CD4-positive, alpha-beta T cell treated with Interferon gamma for 1 hour (primary cell): Measurements from ENCODE around the gene RAB5B.
"Not testable (repeated sequence)": the region's sequence is repeated elsewhere in the genome, so short reads cannot be mapped to it uniquely, and the experiment has no call there.

Source experiments
- DNase-seq: peaks from one replicate; pipeline ENCODE4 v3.0.0-alpha.2; 2020

RAB5B gene

DNA sequence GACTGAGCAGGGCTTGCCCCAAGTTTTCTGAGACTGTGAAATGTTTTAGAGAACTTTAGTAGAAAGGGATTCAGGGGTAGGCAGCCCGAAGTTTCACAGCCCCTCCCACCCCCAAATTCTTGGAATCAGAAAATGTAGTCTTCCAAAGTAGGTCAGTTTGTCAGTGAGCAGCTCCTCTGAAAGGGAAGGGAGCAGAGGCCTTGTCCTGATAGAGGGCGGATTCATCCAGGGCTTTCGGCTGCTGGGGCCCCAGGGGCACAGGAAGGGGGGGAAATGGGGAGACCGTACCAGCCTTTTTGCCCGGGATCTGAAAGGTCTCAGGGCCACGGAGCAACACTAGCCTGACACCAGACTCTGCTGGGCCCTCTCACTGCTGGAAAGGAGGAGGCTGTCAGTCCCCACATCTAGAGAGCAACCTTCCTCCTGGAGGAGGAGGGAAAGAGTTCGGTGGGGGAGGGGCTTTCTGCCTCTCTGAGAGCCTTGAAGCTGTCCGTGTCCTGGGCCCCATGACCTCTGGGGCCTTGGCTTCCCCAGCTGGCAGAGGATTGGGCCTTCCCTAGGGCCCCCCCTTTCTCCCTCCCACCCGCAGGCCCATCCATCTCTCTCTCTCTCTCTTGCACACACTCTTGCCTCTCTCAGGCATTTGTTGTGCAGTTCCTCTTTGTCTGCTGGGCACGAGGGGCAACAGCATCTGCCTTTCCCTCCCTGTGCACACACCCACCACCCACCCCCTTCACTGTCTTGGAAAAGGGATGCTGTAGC, 46.7 kb downstream of the RAB5B start, which contains the start of gene IKZF4:
Gene IKZF4, plus strand, starts transcription at position 621 of the 762 bp plus-strand sequence. CDS start 451 bp downstream, outside the sequence.
- DNase-seq, result peak; percentile 48

DNA sequence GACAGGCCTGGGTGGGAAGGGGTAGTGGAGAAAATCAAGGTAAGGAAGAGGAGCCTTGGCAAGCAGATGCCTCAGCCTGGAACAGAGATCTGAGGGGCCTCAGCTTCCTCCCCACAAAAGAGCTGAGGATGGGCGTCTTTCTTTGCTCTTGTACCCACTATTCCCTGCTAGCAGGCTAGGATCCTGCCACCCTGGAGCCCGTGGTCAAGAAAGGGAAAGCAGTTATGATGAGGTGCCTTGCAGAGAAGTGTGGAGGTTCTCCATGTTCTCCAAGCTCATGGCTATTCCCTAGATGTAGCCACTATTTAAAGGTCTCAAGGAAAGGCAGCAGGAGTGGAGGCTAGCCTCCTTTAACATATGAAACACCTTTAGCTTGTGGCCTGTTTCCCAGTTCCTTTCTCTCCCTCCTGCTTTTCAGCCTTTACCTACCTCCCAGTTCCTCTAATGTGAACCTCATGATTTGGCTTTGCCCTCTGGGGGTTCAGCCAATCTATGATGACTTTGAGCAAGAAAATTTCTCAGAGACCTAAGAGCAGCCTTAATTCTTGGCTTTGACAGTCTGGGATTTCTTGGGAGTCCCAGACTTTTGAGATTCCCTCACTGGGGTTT, 48.1 kb downstream of the RAB5B start:
- DNase-seq, result no peak

DNA sequence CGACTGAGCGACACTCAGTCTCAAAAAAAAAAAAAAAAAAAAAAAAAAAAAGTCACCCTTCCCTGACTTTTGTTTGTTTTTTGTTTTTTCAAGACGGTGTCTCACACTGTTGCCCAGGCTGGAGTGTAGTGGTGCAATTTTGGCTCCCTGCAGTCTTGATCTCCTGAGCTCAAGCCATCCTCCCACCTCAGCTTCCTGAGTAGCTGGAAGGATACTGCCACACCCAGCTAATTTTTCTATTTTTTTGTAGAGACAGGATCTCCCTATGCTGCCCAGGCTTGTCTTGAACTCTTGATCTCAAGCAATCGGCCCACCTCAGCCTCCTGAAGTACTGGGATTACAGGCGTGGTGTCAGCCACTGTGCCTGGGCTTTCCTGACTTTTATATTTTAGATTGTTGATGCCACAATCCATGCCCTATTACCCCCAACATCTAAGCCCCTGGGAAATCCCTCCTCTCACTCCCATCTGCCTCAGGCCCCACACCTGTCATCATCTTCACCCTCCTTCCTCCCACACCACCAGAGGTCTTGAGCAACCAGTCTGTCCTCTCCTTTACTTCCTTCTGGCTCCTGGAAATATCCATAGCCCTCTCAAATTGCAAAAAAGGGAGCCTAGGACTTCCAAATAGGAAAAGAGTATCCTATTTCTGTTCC, 54.8 kb downstream of the RAB5B start:
- no peak for DNase-seq

DNA sequence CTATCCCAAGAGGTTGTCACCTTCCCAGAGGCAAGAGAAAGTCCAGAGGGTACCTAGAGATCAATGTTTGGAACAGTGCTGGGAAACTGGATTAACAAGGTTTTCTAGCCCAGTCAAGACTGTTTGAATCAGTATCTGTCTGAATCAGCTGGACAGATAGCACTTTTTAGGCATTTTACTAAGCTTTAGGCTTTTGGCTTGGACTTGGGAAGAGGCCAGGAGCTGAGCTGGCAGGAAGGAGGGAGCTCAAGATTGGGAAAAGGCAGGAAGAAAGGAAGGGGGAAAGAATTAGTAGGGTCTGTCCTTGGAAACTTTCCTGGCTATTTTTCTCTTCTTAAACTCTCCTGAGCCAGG, 55.3 kb downstream of the RAB5B start:
- no peak for DNase-seq

DNA sequence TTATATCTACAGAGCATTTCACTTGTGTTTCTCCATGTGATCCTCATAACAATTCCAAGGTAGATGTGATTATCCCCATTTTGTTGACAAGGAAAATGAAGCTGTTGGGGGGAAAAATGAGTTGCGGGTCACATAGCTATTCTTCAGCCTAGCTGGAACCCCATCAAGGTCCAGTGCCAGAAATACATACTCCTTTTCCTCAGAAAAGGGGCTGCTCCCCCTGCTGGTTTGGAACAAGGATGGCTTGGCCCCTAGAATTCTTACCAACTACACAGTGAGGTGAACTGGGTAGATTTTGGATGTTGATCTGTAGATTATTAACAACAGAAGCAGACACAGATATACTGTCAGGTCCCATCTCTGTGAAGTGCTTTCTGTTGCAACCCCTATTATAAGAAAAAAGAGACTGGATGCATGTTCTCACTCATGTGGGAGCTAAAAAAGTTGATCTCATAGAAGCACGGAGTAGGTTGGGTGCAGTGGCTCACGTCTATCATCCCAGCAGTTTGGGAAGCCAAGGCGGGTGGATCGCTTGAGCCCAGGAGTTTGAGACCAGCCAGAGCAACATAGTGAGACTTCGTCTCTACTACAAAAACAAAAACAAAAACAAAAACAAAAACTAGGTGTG, 55.9 kb downstream of the RAB5B start:
- peak; percentile 38 for DNase-seq

DNA sequence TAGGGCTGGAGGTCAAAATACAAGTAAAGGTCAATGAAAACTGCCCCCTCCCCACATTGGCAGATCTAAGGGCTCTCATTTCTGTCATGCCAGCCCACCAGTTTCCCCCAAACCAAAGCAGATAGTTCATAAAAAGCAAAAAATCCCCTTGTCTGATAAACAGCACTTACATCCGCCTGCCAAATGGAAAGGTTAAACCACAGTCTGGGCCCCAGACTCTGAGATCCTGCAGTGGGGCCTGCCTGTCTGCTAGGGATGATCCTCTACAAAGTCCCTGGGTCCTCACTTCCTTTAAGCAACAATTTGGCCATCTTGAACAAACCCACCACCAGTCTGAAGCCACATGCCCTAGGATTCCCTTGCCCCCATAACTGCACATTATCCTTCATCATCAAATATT, 58.1 kb downstream of the RAB5B start:
- DNase-seq, result no peak

DNA sequence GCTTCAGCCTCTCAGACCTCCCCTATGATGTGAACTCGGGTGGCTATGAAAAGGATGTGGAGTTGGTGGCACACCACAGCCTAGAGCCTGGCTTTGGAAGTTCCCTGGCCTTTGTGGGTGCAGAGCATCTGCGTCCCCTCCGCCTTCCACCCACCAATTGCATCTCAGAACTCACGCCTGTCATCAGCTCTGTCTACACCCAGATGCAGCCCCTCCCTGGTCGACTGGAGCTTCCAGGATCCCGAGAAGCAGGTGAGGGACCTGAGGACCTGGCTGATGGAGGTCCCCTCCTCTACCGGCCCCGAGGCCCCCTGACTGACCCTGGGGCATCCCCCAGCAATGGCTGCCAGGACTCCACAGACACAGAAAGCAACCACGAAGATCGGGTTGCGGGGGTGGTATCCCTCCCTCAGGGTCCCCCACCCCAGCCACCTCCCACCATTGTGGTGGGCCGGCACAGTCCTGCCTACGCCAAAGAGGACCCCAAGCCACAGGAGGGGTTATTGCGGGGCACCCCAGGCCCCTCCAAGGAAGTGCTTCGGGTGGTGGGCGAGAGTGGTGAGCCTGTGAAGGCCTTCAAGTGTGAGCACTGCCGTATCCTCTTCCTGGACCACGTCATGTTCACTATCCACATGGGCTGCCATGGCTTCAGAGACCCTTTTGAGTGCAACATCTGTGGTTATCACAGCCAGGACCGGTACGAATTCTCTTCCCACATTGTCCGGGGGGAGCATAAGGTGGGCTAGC, 60.9 kb downstream of the RAB5B start:
- peak; percentile 12 for DNase-seq

DNA sequence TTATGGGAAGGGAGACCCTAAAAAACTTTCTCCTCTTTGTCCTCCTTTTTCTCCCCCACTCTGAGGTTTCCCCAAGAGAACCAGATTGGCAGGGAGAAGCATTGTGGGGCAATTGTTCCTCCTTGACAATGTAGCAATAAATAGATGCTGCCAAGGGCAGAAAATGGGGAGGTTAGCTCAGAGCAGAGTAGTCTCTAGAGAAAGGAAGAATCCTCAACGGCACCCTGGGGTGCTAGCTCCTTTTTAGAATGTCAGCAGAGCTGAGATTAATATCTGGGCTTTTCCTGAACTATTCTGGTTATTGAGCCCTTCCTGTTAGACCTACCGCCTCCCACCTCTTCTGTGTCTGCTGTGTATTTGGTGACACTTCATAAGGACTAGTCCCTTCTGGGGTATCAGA, 63.3 kb downstream of the RAB5B start:
- DNase-seq, result no peak

DNA sequence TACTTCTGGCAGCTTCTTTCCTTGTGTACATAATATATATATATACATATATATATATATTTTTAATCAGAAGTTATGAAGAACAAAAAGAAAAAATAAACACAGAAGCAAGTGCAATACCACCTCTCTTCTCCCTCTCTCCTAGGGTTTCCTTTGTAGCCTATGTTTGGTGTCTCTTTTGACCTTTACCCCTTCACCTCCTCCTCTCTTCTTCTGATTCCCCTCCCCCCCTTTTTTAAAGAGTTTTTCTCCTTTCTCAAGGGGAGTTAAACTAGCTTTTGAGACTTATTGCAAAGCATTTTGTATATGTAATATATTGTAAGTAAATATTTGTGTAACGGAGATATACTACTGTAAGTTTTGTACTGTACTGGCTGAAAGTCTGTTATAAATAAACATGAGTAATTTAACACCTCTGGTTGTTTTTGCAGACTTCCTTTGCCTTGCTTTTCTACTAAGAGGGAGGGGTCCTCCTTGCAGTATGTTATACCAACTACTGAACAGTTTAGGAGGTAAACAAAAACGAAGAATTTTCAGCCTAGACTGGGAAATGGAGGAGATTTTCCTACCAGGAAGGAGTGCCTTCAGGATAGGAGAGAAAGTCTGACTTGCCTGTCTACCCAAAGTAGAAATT, 64.3 kb downstream of the RAB5B start:
- no peak for DNase-seq

DNA sequence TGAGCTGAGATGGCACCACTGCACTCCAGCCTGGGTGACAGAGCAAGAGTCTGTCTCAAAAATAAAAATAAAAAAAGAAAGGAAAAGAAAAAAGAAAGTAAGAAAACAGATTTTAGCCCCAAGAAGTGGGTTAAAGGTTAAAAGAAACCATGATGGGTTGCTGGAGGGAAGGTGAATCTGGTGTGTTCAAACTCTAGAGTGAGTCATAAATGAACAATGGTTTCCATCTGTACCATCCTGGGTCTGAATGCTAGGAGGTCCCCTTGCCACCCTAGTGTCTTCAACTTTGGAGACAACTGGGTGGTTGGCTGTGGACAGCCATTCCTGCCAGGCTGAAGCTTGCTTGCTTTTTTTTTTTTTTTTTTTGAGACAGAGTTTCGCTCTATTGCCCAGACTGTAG, 66.3 kb downstream of the RAB5B start:
- DNase-seq, result no peak

DNA sequence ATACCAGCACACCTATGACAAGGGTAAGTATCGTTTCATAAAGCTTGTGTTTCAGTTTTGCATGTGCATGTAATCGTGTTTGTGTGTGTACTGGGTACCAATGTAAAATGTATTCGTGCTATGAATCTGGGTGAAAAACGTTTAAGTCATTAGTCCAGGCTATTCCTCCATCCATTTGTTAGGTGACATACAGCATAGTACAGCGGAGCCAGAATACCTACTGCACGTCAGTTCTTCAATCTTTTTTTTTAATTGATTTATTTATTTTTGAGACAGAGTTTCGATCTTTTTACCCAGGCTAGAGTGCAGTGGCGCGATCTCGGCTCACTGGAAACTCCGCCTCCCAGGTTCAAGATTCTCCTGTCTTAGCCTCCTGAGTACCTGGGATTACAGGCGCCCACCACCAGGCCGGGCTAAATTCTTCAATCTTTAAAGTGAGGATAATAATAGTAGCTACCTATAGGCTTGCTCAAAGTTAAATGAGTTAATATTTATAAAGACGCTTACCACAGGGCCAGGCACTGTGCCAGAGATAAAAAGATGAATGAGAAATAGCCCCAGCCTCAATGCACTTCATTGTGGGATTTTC, 67.2 kb downstream of the RAB5B start:
- no peak for DNase-seq

DNA sequence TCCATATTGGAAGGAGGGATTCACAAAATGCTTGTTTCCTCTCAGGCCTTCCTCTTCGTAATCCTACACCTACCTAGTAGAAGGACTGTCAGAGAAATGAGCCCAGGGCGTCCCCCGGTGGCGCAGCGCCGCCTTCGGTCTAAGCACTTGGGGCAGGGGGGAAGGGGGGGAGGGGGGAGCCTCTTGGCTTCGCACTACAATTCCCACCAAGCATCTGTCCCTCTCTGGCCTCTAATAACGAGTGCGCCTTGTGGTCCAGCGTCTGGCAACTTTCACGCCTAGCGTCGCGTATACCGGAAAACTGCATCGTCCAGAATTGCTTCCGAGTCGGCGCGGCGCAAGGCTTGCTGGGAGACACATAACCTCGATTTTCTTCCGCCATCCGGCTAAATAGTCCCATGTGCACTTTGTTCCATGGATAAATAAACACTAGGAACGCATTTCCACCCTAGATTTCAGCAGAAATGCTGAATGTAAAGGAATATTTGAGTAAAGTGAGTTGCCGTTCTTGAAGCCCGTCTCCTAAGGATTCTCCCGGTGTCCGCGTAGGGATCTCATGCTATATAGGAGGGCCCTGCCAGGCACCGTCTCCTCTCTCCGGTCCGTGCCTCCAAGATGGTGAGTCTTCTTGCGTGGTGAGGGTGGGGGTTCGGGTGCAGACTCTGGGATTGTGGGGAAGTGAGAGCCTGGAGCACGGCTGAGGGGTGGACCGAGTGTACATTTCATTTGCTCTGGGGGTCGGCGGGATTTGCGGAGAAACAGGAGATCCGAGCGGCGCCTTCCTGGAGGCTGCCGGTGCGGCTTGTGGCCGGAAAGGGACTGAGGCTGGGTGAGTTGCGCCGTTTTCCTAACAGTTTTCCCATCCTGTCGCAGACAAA, 67.9 kb downstream of the RAB5B start, which contains the start of gene RPS26:
Gene RPS26, plus strand, starts transcription at position 367 of the 878 bp plus-strand sequence. Its CDS starts 249 bp downstream, at position 616.
- DNase-seq, result peak; percentile 97

DNA sequence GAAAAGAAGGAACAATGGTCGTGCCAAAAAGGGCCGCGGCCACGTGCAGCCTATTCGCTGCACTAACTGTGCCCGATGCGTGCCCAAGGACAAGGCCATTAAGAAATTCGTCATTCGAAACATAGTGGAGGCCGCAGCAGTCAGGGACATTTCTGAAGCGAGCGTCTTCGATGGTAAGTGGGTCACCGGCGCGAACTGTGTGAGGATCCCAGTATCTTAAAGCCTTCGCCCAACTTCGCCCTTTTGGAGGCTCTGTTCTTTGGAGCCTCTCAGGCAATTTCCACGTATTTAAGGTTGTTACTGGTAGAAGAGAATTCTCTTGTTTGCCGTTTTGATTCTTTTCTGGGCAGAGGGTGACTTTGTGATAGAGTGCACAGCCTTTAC, 68.5 kb downstream of the RAB5B start:
- not testable (repeated sequence) for DNase-seq

DNA sequence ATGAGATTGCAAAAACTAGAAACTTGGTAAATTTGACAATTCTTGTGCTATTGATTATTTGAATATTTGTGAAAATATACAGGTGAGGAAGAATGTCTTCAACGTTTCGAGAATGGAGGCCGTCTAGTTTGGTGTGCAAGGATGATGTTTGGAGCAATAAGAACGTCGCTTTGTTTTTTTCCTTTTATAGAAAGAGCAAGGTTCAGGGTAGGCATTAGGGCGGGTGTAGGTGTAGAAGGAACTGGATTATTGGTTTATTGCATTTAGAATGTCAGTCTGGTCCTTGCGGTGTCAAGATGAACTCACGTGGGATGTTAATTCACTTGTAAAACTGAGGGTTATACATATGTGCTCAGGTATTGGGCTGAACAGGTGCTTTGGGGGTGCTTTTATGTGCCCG, 69.0 kb downstream of the RAB5B start:
- no peak for DNase-seq
